Measurements from ENCODE around the gene HS2ST1.
"Not testable (repeated sequence)": the region's sequence is repeated elsewhere in the genome, so short reads cannot be mapped to it uniquely, and the experiment has no call there.

HS2ST1 gene

GRCh38 chr1:87066708-87067107 is 152.3 kb downstream of the HS2ST1 start:
- not testable (repeated sequence) for H3K27me3 ChIP-seq (replicated peaks; ENCODE audit: control insufficient read depth, insufficient read depth, low read length); DNase-seq (ENCODE audit: low read depth); H3K4me3 ChIP-seq (ENCODE audit: low read length); H3K36me3 ChIP-seq (ENCODE audit: control insufficient read depth, insufficient read depth, low read length, severe bottlenecking); H3K4me1 ChIP-seq (ENCODE audit: control insufficient read depth, insufficient read depth, low read length); H3K9me3 ChIP-seq (ENCODE audit: control insufficient read depth, low read length); H3K9ac ChIP-seq (ENCODE audit: low read length)

GRCh38 chr1:87072411-87072810 is 158.0 kb downstream of the HS2ST1 start:
- Histone ChIP-seq H3K36me3 (ENCODE audit: control insufficient read depth, insufficient read depth, low read length, severe bottlenecking) (peaks cover 5% of the 10 kb centered on the region), H3K27me3 (replicated peaks; ENCODE audit: control insufficient read depth, insufficient read depth, low read length) (no peaks in the 10 kb centered on the region)
- no peak for DNase-seq (ENCODE audit: low read depth)

GRCh38 chr1:87072904-87073303 is 158.5 kb downstream of the HS2ST1 start:
- no peak for DNase-seq (ENCODE audit: low read depth)
- peaks cover 5% of the 10 kb centered on the region for H3K36me3 ChIP-seq (ENCODE audit: control insufficient read depth, insufficient read depth, low read length, severe bottlenecking)

More at GRCh38 chr1:87072411-87072810, 158.0 kb downstream of the HS2ST1 start:
- Histone ChIP-seq H3K9ac (ENCODE audit: low read length) (no peak overlapping the region), H3K4me3 (ENCODE audit: low read length) (no peak overlapping the region), H3K4me1 (ENCODE audit: control insufficient read depth, insufficient read depth, low read length) (peaks cover 5% of the 10 kb centered on the region), H3K9me3 (ENCODE audit: control insufficient read depth, low read length) (no peaks in the 10 kb centered on the region)

GRCh38 chr1:87074001-87074795 is 159.8 kb downstream of the HS2ST1 start:
- Histone ChIP-seq H3K9me3 (ENCODE audit: control insufficient read depth, low read length) (no peaks in the 10 kb centered on the region), H3K4me3 (ENCODE audit: low read length) (no peak overlapping the region), H3K4me1 (ENCODE audit: control insufficient read depth, insufficient read depth, low read length) (peaks cover 5% of the 10 kb centered on the region), H3K36me3 (ENCODE audit: control insufficient read depth, insufficient read depth, low read length, severe bottlenecking) (peaks cover 5% of the 10 kb centered on the region), H3K9ac (ENCODE audit: low read length) (no peak overlapping the region), H3K27me3 (replicated peaks; ENCODE audit: control insufficient read depth, insufficient read depth, low read length) (no peaks in the 10 kb centered on the region)
- DNase-seq (ENCODE audit: low read depth), result no peak

More at GRCh38 chr1:87072904-87073303, 158.5 kb downstream of the HS2ST1 start:
- Histone ChIP-seq H3K27me3 (replicated peaks; ENCODE audit: control insufficient read depth, insufficient read depth, low read length) (no peaks in the 10 kb centered on the region), H3K9me3 (ENCODE audit: control insufficient read depth, low read length) (no peaks in the 10 kb centered on the region), H3K4me1 (ENCODE audit: control insufficient read depth, insufficient read depth, low read length) (peaks cover 5% of the 10 kb centered on the region), H3K9ac (ENCODE audit: low read length) (no peak overlapping the region), H3K4me3 (ENCODE audit: low read length) (no peak overlapping the region)

- DNase-seq (ENCODE audit: low read depth), result no peak
- no peaks in the 10 kb centered on the region for H3K27me3 ChIP-seq (replicated peaks; ENCODE audit: control insufficient read depth, insufficient read depth, low read length)
- H3K4me1 ChIP-seq (ENCODE audit: control insufficient read depth, insufficient read depth, low read length), result peaks cover 5% of the 10 kb centered on the region
- no peak overlapping the region for H3K4me3 ChIP-seq (ENCODE audit: low read length)
- no peak overlapping the region for H3K9ac ChIP-seq (ENCODE audit: low read length)
- peaks cover 5% of the 10 kb centered on the region for H3K36me3 ChIP-seq (ENCODE audit: control insufficient read depth, insufficient read depth, low read length, severe bottlenecking)
- no peaks in the 10 kb centered on the region for H3K9me3 ChIP-seq (ENCODE audit: control insufficient read depth, low read length)
Measured at GRCh38 chr1:87077959-87078639, 163.7 kb downstream of the HS2ST1 start.

GRCh38 chr1:87084244-87084836 is 169.9 kb downstream of the HS2ST1 start:
- peak; percentile 85 for DNase-seq (ENCODE audit: low read depth)

GRCh38 chr1:87086120-87086519 is 171.7 kb downstream of the HS2ST1 start:
- H3K9ac ChIP-seq (ENCODE audit: low read length), result no peak overlapping the region
- DNase-seq (ENCODE audit: low read depth), result no peak
- H3K4me3 ChIP-seq (ENCODE audit: low read length), result no peak overlapping the region
- no peaks in the 10 kb centered on the region for H3K9me3 ChIP-seq (ENCODE audit: control insufficient read depth, low read length)
- peaks cover 31% of the 10 kb centered on the region for H3K4me1 ChIP-seq (ENCODE audit: control insufficient read depth, insufficient read depth, low read length)
- H3K36me3 ChIP-seq (ENCODE audit: control insufficient read depth, insufficient read depth, low read length, severe bottlenecking), result no peaks in the 10 kb centered on the region
- H3K27me3 ChIP-seq (replicated peaks; ENCODE audit: control insufficient read depth, insufficient read depth, low read length), result no peaks in the 10 kb centered on the region

More at GRCh38 chr1:87084244-87084836, 169.9 kb downstream of the HS2ST1 start:
- no peak overlapping the region for H3K4me3 ChIP-seq (ENCODE audit: low read length)
- H3K4me1 ChIP-seq (ENCODE audit: control insufficient read depth, insufficient read depth, low read length), result peaks cover 24% of the 10 kb centered on the region
- no peaks in the 10 kb centered on the region for H3K9me3 ChIP-seq (ENCODE audit: control insufficient read depth, low read length)
- H3K36me3 ChIP-seq (ENCODE audit: control insufficient read depth, insufficient read depth, low read length, severe bottlenecking), result no peaks in the 10 kb centered on the region
- peak overlapping the region; percentile 50 for H3K9ac ChIP-seq (ENCODE audit: low read length)
- no peaks in the 10 kb centered on the region for H3K27me3 ChIP-seq (replicated peaks; ENCODE audit: control insufficient read depth, insufficient read depth, low read length)

- H3K4me3 ChIP-seq (ENCODE audit: low read length), result no peak overlapping the region
- no peaks in the 10 kb centered on the region for H3K27me3 ChIP-seq (replicated peaks; ENCODE audit: control insufficient read depth, insufficient read depth, low read length)
- H3K4me1 ChIP-seq (ENCODE audit: control insufficient read depth, insufficient read depth, low read length), result peaks cover 24% of the 10 kb centered on the region
- H3K9ac ChIP-seq (ENCODE audit: low read length), result no peak overlapping the region
- DNase-seq (ENCODE audit: low read depth), result no peak
- H3K9me3 ChIP-seq (ENCODE audit: control insufficient read depth, low read length), result no peaks in the 10 kb centered on the region
- no peaks in the 10 kb centered on the region for H3K36me3 ChIP-seq (ENCODE audit: control insufficient read depth, insufficient read depth, low read length, severe bottlenecking)
Measured at GRCh38 chr1:87089070-87089736, 174.8 kb downstream of the HS2ST1 start.

- no peak overlapping the region for H3K4me3 ChIP-seq (ENCODE audit: low read length)
- H3K27me3 ChIP-seq (replicated peaks; ENCODE audit: control insufficient read depth, insufficient read depth, low read length), result no peaks in the 10 kb centered on the region
- DNase-seq (ENCODE audit: low read depth), result no peak
- peaks cover 21% of the 10 kb centered on the region for H3K4me1 ChIP-seq (ENCODE audit: control insufficient read depth, insufficient read depth, low read length)
- H3K9ac ChIP-seq (ENCODE audit: low read length), result no peak overlapping the region
- H3K9me3 ChIP-seq (ENCODE audit: control insufficient read depth, low read length), result no peaks in the 10 kb centered on the region
- H3K36me3 ChIP-seq (ENCODE audit: control insufficient read depth, insufficient read depth, low read length, severe bottlenecking), result no peaks in the 10 kb centered on the region
Measured at GRCh38 chr1:87089823-87090222, 175.4 kb downstream of the HS2ST1 start.

GRCh38 chr1:87091425-87091824 is 177.0 kb downstream of the HS2ST1 start:
- Histone ChIP-seq H3K27me3 (replicated peaks; ENCODE audit: control insufficient read depth, insufficient read depth, low read length) (no peaks in the 10 kb centered on the region), H3K4me3 (ENCODE audit: low read length) (no peak overlapping the region), H3K36me3 (ENCODE audit: control insufficient read depth, insufficient read depth, low read length, severe bottlenecking) (no peaks in the 10 kb centered on the region), H3K9me3 (ENCODE audit: control insufficient read depth, low read length) (no peaks in the 10 kb centered on the region), H3K4me1 (ENCODE audit: control insufficient read depth, insufficient read depth, low read length) (peaks cover 21% of the 10 kb centered on the region), H3K9ac (ENCODE audit: low read length) (no peak overlapping the region)
- no peak for DNase-seq (ENCODE audit: low read depth)

- no peak overlapping the region for H3K4me3 ChIP-seq (ENCODE audit: low read length)
- peaks cover 21% of the 10 kb centered on the region for H3K4me1 ChIP-seq (ENCODE audit: control insufficient read depth, insufficient read depth, low read length)
- H3K9me3 ChIP-seq (ENCODE audit: control insufficient read depth, low read length), result no peaks in the 10 kb centered on the region
- no peaks in the 10 kb centered on the region for H3K27me3 ChIP-seq (replicated peaks; ENCODE audit: control insufficient read depth, insufficient read depth, low read length)
- no peak for DNase-seq (ENCODE audit: low read depth)
- no peak overlapping the region for H3K9ac ChIP-seq (ENCODE audit: low read length)
- no peaks in the 10 kb centered on the region for H3K36me3 ChIP-seq (ENCODE audit: control insufficient read depth, insufficient read depth, low read length, severe bottlenecking)
Measured at GRCh38 chr1:87092846-87093245, 178.4 kb downstream of the HS2ST1 start.

Measured in adipocyte (in vitro differentiated cells).